GM19452 (cell line): ENCODE measurements around the gene SMIM10L2A.
"Not testable (repeated sequence)": the region's sequence is repeated elsewhere in the genome, so short reads cannot be mapped to it uniquely, and the experiment has no call there.

ENCODE experiments used
- ATAC-seq: cut with Tn5 transposase; IDR thresholded peaks from one replicate; pipeline ENCODE4 v1.9.1; 2021; ENCODE audit not compliant: unreplicated experiment

SMIM10L2A gene

DNA sequence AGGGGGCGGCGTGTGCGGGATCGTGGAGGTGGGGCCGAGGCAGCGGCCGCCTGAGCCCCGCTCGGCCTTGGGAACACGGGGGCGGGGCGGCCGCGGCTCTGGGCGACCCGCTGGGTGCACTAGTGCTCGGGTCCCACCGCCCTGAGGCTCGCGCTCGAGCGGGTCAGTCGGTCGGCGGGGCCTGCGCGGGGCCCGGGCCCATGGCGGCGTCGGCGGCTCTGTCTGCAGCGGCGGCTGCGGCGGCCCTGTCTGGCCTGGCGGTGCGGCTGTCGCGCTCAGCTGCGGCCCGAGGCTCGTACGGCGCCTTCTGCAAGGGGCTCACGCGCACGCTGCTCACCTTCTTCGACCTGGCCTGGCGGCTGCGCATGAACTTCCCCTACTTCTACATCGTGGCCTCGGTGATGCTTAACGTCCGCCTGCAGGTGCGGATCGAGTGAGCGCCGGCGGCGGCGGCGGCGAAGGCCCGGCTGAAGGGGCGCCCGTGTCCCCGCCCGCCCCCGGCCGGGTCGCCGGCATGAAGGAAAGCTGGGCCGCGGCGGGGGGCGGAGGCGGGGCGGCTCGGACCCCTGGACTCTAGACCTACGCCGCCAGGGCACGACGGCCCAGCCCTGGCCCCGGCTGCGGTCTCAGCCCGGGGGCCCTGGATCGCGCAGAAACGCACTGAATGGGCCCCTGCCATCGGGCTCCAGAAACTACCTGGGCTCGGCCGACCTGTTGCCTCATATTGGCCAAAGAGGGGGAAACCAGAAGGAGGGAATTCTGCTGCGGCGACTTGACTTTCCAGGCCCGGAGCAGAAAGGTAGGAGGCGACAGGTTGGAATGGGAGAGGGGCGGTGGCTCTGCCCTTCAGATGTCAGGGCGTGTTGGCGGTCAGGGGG, at the start of gene SMIM10L2A:
Gene SMIM10L2A (plus strand): TSS at position 13 of the 878 bp plus-strand sequence. CDS start 188 bp downstream, at position 201.
- peak; percentile 61 for ATAC-seq

DNA sequence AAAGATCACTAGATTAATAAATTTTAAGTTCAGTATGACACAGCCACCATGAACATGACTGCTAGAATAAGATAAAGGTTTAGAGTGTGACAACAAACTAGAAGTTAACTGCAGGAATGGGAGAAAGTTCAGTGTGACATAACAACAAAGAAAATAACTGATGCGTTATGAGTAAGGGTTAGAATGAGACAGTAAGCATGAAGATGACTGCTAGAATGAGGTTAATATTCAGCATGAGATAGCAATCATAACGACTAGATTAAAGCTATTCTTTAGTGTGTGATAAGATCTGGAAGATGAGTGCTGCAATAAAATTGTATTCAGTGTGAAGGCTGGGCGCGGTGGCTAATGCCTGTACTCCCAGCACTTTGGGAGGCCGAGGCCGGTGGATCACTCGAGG, 48.4 kb upstream of the SMIM10L2A start:
- no peak for ATAC-seq

DNA sequence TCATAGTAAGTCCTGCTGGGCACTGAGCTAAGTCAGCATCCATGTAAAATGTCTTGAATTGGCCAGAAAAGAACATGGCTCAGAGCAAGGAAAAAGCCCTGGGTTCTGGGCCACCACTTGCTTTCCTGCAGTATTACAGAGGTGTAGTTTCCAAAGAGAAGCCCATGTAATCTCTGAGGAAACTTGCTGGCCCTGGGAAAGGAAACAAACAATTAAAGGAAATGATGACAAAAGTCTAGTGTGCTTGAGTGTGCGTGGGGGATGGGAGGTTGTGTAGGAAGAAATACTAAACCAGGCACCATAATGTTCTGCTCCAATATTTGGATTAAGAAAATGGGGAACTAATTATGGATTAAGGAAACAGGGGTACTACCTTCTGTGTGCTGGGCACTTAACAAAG, 39.5 kb upstream of the SMIM10L2A start:
- no peak for ATAC-seq

DNA sequence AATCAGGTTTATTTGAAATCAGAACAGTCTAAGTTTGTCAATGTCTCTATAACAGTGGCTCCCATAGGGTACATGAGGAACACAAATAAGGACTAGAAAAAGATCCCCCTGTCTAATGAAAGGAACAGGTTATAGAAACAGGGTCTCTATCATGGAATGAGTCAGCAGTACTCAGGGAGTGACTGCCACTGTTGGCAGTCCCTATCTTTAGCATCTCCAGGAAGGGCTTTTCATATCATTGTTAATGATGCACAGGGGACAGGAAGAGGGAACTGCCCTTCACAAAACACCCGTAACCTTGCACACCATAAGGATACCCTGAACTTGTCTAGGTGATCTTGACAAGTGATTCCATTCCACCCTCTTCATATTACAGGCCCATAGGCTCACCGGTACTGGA, 38.5 kb upstream of the SMIM10L2A start:
- ATAC-seq, result no peak

DNA sequence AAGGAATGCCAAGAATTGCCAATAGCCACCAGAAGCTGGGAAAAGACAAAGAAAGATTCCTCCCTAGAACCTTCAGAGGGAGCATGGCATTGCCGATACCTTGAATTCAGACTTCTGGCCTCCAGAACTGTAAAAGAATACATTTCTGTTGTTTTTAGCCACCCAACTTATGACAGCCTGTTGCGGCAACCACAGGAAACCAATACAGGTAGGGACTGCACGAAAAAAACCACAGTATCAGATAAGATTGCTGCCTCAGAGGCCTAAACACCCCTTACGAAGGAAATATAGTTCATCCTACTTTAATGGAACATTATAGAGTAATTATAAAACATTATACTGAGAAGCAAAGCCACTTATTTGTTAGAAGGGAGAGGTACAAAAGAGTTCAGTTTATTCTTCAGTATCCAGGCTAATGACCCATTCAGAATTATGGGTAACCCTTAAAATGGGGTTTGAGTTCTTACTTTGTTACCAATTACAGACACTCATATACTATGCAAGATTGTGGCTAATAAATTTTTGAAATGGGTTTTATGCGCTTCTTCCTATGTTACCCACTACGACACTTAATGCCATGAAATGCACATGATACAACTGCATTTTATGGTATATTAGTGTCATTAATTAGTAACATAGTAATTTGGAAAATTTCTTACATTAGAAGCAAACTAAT, 37.4 kb upstream of the SMIM10L2A start:
- no peak for ATAC-seq

DNA sequence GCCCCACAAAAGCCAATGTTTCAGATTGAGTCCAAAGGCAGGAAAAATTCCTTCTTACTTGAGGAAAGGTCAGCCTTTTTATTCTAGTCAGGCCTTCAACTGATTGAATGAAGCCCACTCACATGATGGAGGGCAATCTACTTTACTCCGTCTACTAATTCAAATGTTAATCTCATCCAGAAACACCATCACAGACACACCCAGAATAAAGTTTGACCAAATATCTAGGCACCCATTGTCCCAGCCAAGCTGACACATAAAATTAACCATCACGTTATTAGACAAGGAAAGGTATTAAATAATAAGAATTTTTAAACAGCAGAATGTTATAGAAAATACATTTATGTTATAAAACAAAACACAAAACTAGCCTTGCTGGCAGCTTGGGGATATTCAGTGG, 32.9 kb upstream of the SMIM10L2A start:
- ATAC-seq, result no peak

DNA sequence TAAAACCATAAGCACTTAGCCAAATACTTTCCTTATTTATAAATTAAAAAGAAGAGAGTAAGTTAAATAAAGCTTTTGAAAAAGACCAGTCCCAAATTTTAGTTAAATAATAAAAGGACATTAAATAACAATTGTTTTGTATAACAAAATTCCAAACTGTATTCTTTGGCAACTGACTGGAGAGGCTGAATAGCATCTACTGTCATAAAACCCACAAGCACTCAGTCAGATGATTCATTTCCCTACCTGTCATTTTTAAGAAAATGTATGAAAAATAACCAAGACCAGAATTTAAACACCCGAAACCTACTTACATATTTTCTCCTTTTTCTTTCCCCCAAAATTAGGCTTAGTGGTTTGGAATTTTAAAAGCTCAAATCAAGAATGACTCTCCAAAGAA, 32.5 kb upstream of the SMIM10L2A start:
- ATAC-seq, result no peak

DNA sequence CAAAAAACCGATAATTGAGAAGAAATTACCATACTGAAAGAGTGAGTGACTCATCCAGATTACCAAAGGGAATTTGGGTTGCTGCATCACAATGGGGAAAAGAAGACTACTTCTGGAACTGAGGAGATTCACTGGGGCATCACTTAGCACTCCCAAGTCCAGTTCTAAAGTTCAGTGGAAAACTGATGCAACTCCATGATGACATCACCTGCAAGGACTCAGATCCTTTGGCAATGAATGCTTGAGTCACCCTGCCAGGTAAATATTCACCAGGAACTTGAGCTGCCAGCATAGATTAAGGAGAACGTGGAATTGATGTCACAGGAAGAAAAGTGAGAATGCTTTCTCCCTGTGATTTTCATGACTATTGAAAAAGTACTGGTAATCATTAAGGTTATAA, 32.0 kb upstream of the SMIM10L2A start:
- ATAC-seq, result no peak

DNA sequence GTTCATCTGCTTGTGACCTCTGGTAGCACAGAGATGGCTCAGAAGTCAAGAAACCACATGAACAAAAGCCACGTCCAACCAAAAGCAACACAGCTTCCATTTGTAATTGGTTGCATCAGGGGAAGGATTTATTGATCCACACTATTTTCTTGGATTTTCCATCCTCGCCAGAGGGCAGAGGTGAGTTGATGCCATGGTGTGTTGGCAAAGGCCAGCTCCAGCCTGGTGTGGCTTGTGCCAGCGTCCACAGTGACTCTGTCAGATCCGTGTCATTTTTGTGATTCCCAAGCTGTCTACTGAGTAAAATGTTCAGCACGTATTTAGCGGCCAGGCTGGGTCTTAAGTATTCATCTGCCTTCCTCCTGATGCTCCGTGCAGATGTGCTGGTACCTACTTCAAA, 30.0 kb upstream of the SMIM10L2A start:
- ATAC-seq, result no peak

DNA sequence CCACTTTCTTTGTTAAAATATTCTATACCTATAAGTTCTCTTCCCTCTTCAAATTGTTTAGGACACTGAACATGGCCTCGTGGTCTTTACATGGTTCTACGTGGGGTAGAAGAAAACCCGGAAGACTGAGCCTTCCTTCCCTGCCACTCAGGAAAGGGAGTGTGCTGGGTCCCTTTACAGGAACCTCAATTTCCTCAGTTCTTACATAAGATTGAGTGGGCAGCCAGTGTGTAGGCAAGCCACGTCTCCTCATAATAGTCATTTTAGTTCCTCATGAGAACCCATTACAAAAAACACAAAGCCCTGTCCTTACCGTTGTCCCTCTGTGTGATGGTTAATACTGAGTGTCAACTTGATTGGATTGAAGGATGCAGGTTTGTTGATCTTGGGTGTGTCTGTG, 28.7 kb upstream of the SMIM10L2A start:
- no peak for ATAC-seq

DNA sequence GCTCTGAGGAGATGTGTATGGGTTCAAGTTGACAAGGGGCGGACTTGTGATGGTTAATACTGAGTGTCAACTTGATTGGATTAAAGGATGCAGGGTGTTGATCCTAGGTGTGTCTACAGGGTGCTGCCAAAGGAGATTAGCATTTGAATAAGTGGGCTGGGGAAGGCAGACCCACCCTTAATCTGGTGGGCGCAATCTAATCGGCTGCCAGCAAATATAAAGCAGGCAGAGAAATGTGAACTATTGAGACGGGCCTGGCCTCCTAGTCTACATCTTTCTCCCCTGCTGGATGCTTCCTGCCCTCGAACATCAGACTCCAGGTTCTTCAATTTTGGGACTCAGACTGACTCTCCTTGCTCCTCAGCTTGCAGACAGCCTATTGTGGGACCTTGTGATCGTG, 26.7 kb upstream of the SMIM10L2A start:
- ATAC-seq, result no peak

DNA sequence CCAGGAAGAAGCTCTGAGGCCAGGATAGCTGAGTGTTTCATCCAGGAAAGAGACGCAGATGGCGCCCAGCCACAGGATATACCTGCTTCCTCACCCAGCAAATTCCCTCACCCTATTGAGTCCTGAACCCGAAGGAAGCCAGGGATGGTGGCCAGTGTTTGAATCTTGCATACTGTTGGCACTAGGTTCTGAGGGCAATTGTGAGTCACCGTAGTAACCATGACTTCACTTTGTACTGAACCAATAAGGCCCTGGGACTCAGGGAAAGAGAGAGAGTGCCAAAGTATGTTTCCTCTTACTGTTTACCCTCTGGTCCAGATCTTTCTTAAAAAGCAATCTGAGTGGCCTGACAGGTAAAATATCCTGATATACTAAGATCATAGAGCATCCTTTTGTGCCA, 25.6 kb upstream of the SMIM10L2A start:
- ATAC-seq, result no peak

DNA sequence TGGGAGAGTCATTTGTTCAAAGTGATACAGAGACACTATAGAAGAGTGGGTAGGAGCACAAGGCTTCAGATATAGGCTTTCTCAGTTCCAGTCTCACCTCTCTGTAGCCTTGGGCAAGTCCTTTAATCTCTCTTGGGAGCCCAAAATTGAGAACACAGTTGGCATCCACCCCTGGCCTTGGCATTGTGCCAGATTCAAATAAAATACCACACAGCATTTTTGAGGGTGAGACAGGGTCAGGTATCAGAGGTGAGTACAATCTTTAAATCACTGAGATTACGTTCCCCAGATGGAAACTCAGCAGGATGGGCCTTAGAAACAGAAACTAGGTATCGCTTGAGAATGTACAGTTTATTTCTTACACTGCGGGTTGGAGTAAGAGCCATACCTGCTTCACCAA, 25.2 kb upstream of the SMIM10L2A start:
- no peak for ATAC-seq

DNA sequence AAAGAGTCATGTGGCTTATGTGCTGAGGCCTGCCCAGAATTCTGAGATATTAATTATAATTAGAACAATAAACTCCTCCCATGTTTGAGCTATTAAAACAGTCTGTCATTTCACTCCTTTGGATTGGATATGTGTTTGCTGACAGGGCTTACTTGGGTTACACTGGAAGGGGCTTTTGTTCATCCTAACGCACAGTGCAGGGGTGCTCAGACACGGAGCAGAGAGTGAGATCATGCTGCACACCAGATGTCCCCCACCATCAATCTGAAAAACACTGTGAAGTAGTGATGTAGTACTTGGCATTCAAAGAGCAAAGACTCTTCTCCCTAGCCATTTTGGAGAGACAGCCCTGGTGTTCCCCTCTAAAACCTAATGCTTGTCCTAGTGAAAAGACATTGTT, 24.1 kb upstream of the SMIM10L2A start:
- no peak for ATAC-seq

DNA sequence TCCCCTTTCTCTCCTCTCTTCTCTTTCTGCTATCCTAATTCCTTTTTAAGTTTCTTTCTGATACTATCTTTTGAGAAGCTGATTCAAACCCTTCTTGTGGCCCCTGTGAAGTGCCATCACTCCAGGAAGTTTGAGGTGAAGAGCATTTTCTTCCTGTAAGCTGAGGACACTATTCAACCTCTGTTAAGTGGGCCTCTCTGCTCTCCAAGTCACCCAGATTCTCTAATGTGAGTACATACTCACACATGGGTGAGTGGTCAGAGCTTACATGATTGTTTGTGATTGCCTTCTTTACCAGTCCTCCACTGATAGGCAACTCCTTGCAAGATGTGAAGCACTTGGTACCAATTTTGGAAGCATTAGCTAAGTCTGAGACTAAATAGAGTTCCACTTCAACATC, 18.4 kb upstream of the SMIM10L2A start:
- no peak for ATAC-seq

DNA sequence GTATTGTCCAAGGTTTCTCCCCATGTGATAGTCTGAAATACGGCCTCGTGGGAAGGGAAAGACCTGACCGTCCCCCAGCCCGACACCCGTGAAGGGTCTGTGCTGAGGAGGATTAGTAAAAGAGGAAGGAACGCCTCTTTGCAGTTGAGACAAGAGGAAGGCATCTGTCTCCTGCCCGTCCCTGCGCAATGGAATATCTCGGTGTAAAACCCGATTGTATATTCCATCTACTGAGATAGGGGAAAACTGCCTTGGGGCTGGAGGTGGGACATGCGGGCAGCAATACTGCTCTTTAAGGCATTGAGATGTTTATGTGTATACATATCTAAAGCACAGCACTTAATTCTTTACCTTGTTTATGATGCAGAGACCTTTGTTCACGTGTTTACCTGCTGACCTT, 15.3 kb upstream of the SMIM10L2A start:
- not testable (repeated sequence) for ATAC-seq

DNA sequence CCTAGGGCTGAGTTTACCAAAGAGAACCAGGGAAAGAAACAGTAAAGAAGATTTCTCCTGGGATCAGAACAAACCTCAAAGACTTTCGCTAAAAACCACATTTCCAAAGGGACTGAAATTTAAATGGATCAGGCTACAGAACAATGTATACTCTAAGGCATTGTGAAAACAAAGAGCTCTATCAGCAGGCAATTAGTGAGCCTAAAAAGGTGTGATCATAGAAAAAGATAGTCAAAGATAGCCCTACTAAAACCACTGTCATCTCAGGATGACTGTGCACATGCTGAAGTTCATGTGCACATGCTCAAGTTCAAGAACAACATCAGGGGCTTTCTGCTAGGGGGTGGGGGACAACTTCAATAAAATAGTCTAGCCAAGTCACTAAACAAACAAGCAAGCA, 12.9 kb upstream of the SMIM10L2A start:
- no peak for ATAC-seq

DNA sequence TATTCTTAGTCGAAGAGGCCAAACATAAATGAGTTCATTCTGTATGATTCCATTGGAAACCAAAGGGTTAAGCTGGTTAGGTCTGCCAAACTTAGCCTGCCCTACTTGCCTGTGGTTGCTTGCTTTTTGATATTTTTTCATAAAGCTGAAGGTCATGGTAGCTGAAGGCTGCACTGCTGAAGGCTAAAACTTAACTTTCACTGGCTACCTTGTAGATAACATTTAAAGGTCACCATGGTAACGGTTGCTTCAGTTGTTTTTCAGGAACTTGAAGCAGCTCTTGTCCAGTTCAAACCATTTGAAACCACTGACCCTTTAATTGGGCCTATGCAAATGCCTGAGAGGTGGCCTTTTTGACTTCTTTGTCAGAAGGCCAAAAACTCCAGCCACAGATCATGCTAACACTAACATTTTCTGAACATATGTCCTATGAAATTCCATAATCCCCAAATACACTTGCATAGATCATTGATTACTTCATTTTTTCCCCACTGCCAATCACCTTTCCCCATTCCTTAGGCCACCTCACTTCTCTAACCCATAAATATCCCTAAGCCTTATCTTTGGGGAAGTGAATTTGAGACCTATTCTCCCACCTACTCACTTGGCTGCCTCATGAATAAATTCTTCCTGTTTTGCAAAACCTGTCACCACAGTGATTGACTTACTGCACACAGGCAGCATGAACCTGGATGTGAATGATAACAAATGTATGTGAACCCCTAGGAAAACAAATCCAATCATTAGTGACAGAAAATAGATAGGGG, 10.7 kb upstream of the SMIM10L2A start:
- ATAC-seq, result no peak

DNA sequence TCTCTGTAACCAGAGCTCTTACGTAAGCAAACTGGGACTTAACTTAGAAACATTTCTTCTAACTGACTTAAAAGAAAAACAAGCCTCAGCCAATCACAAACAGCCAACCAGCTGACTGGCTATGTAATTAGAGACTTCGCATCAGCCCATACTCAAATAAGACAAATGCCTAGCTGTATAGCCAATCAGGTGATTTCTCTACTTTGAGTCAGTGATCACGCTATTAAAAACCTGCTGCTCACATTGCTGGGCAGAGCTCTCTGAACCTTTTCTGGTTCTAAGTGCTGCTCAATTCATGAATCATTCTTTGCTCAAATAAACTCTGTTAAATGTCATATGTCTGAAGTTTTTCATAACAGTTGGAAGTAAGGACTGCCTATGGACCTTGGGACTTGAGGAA, 9.9 kb upstream of the SMIM10L2A start:
- no peak for ATAC-seq

DNA sequence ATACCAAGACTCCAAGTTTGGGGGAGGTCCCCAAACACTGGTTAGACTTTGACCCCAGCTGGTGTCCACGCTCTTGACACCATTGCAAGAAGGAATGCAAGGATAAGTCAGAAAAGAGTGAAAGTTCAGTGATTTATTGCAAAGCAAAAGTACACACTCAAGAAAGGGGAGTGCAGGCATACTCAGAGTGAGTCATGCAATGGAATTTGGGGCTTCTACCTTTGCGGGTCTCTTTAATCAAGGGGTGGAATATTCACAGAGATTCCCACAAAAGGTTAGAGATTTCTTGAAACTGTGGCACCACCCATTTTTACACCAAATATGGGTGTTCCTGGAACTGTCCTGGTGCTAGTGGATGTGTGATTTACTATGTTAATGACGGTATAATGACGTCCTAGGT, 5.2 kb upstream of the SMIM10L2A start:
- no peak for ATAC-seq

DNA sequence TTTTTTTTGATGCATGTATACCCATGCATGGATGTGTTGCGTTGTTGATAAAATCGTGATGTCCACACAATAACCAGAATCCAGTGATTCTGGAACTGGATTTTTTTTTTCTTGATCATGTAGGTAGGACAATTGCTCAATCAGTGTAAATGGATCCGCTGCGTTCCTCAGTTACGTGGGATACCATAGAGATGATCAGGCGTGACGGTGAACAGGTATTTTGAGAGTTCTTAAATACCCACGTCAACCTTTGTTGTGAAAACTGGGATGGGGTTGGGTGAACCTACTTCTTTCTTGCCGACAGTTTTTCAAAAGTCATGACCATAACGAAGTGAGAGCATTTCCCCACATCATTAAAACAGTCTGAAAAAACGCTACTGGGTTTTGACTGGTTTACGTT, 913 bp upstream of the SMIM10L2A start:
- ATAC-seq, result no peak

DNA sequence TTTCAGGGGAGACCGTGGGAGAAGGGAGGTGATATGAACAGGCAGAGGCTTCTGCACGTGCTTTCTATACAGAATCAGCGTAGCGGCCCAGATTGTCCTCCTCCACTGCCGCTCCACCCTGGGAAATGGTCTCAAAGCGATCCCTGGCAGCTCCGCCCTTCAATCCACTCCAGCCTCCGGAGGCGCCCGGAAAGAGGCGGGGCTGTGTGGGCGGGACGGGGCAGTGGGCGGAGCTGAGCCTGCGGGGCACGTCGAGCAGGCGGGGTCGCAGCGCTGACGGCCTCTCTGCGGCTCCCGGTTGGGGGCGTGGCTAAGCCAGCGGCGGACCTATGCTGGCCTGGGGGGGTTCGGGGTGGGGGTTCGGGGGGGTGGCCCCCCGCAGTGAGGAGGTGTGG, 210 bp upstream of the SMIM10L2A start:
- peak; percentile 93 for ATAC-seq
